SKM-1 treated with dmso at 0.1 percent for 144 hours (cell line): ENCODE data around the gene TRABD2B.

Source experiments
- DNase-seq: peaks from one replicate; lab custom pipeline; 2025; ENCODE audit not compliant: unreplicated experiment; lab: John Stamatoyannopoulos, UW

TRABD2B gene

GRCh38 chr1:47855230-47855629, 142.0 kb downstream of the TRABD2B start:
- DNase-seq, result no peak

- DNase-seq, result no peak
Observed at GRCh38 chr1:47854552-47855144, 142.5 kb downstream of the TRABD2B start.

- no peak for DNase-seq
Observed at GRCh38 chr1:47853852-47854251, 143.3 kb downstream of the TRABD2B start.

GRCh38 chr1:47853059-47853458, 144.1 kb downstream of the TRABD2B start:
- DNase-seq, result no peak

- DNase-seq, result no peak
Observed at GRCh38 chr1:47852006-47852718, 145.0 kb downstream of the TRABD2B start.

- no peak for DNase-seq
Observed at GRCh38 chr1:47850451-47850850, 146.7 kb downstream of the TRABD2B start.

GRCh38 chr1:47849591-47850261, 147.5 kb downstream of the TRABD2B start:
- DNase-seq, result no peak

- DNase-seq, result no peak
Observed at GRCh38 chr1:47849005-47849521, 148.1 kb downstream of the TRABD2B start.

- no peak for DNase-seq
Observed at GRCh38 chr1:47847763-47848162, 149.4 kb downstream of the TRABD2B start.

- no peak for DNase-seq
Observed at GRCh38 chr1:47844558-47844955, 152.6 kb downstream of the TRABD2B start.

GRCh38 chr1:47843781-47844557, 153.2 kb downstream of the TRABD2B start:
- DNase-seq, result no peak

- no peak for DNase-seq
Observed at GRCh38 chr1:47843059-47843458, 154.1 kb downstream of the TRABD2B start.

GRCh38 chr1:47842228-47842919, 154.8 kb downstream of the TRABD2B start:
- DNase-seq, result no peak

GRCh38 chr1:47841356-47841755, 155.8 kb downstream of the TRABD2B start:
- no peak for DNase-seq

GRCh38 chr1:47840393-47841190, 156.6 kb downstream of the TRABD2B start:
- DNase-seq, result no peak

GRCh38 chr1:47839433-47839760, 157.8 kb downstream of the TRABD2B start:
- no peak for DNase-seq

GRCh38 chr1:47838562-47839432, 158.4 kb downstream of the TRABD2B start:
- no peak for DNase-seq

GRCh38 chr1:47837866-47838561, 159.2 kb downstream of the TRABD2B start:
- DNase-seq, result no peak
